WTC11 (cell line): ENCODE measurements around the gene XCL1. TPM values are rescaled to one million over a fixed set of nuclear protein-coding genes. Genes with fewer than 3 reads are reported as not detected.

ENCODE experiments used
- ATAC-seq: fragments of 200-7000 bp; cut with Tn5 transposase; 2 replicates; pipeline ENCODE4 v1.10.0; 2021; ENCODE audit warnings: mild to moderate bottlenecking, moderate library complexity
- CTCF ChIA-PET: fragments of 300-600 bp; sonication (Branson Sonifier 250); formaldehyde crosslinking; loops from one replicate; lab custom pipeline; 2021; ENCODE audit warnings: antibody characterized with exemption; lab: Charles Lee
- POLR2A ChIA-PET: fragments of 350-600 bp; sonication (Branson Sonifier 250); formaldehyde crosslinking; loops from one replicate; lab custom pipeline; 2021; ENCODE audit warnings: antibody characterized with exemption; lab: Charles Lee
- DNase-seq: peaks from one replicate; pipeline ENCODE4 v3.0.0; 2021; ENCODE audit warnings: low spot score
- H3K27ac Mint-ChIP-seq: 2 replicates; pipeline ENCODE4 v1.8.0; 2021; ENCODE audit warnings: mixed read lengths
- H3K27me3 Mint-ChIP-seq: 2 replicates; pipeline ENCODE4 v1.8.0; 2021; ENCODE audit warnings: low read depth, mild to moderate bottlenecking, moderate library complexity, mixed read lengths
- H3K36me3 Mint-ChIP-seq: 2 replicates; pipeline ENCODE4 v1.8.0; 2021; ENCODE audit warnings: mixed read lengths
- H3K4me1 Mint-ChIP-seq: 2 replicates; pipeline ENCODE4 v1.8.0; 2022; ENCODE audit warnings: mixed read lengths
- H3K4me3 Mint-ChIP-seq: 2 replicates; pipeline ENCODE4 v1.8.0; 2021; ENCODE audit warnings: mild to moderate bottlenecking, moderate library complexity, mixed read lengths
- H3K9me3 Mint-ChIP-seq: 2 replicates; pipeline ENCODE4 v1.8.0; 2021; ENCODE audit warnings: mixed read lengths
- CBFB ChIP-seq: sonication (generic); formaldehyde crosslinking; IDR thresholded peaks from 2 replicates; pipeline ENCODE4 v1.8.1; 2022; ENCODE audit warnings: mild to moderate bottlenecking, low read depth, missing genetic modification reagents
- CREB1 ChIP-seq: sonication (generic); formaldehyde crosslinking; IDR thresholded peaks from 2 replicates; pipeline ENCODE4 v1.8.0; 2023; ENCODE audit warnings: mild to moderate bottlenecking, missing genetic modification reagents
- CREM ChIP-seq: sonication (generic); formaldehyde crosslinking; IDR thresholded peaks from 2 replicates; pipeline ENCODE4 v1.8.1; 2022; ENCODE audit warnings: mild to moderate bottlenecking, missing genetic modification reagents, moderate library complexity
- EMX1 ChIP-seq: fragments of 250-450 bp; sonication (Bioruptor Pico); IDR thresholded peaks from 2 replicates; pipeline ENCODE4 v1.8.0; 2021; ENCODE audit warnings: mild to moderate bottlenecking
- ETV6 ChIP-seq: sonication (generic); formaldehyde crosslinking; IDR thresholded peaks from 2 replicates; pipeline ENCODE4 v1.8.1; 2022; ENCODE audit warnings: mild to moderate bottlenecking, missing genetic modification reagents
- FOXJ3 ChIP-seq: sonication (generic); formaldehyde crosslinking; IDR thresholded peaks from 2 replicates; pipeline ENCODE4 v1.9.0; 2021; ENCODE audit warnings: missing genetic modification reagents, mild to moderate bottlenecking, borderline replicate concordance
- FOXP1 ChIP-seq: sonication (generic); formaldehyde crosslinking; IDR thresholded peaks from 2 replicates; pipeline ENCODE4 v1.8.0; 2022; ENCODE audit warnings: missing genetic modification reagents, mild to moderate bottlenecking, moderate library complexity, borderline replicate concordance
- HMGA2 ChIP-seq: fragments of 250-450 bp; sonication (Bioruptor Pico); IDR thresholded peaks from 2 replicates; pipeline ENCODE4 v1.4.0; 2021; ENCODE audit warnings: mild to moderate bottlenecking, moderate library complexity
- IRF2 ChIP-seq: sonication (generic); formaldehyde crosslinking; IDR thresholded peaks from 2 replicates; pipeline ENCODE4 v1.8.0; 2022; ENCODE audit warnings: low read depth, missing genetic modification reagents, borderline replicate concordance
- JAZF1 ChIP-seq: fragments of 250-450 bp; sonication (Bioruptor Pico); IDR thresholded peaks from 2 replicates; pipeline ENCODE4 v1.9.0; 2021; ENCODE audit warnings: moderate library complexity, mild to moderate bottlenecking, inconsistent platforms
- NFYB ChIP-seq: sonication (generic); formaldehyde crosslinking; conservative IDR thresholded peaks from 2 replicates; pipeline ENCODE4 v1.8.0; 2022; ENCODE audit warnings: low read depth, missing genetic modification reagents
- PRDM15 ChIP-seq: sonication (generic); formaldehyde crosslinking; IDR thresholded peaks from 2 replicates; pipeline ENCODE4 v1.8.0; 2022; ENCODE audit warnings: missing genetic modification reagents
- ZBTB21 ChIP-seq: sonication (generic); formaldehyde crosslinking; IDR thresholded peaks from 2 replicates; pipeline ENCODE4 v1.8.1; 2023; ENCODE audit warnings: mild to moderate bottlenecking, missing genetic modification reagents, borderline replicate concordance
- ZNF281 ChIP-seq: sonication (generic); formaldehyde crosslinking; IDR thresholded peaks from 2 replicates; pipeline ENCODE4 v1.8.0; 2023; ENCODE audit warnings: mild to moderate bottlenecking, missing genetic modification reagents
- ZNF317 ChIP-seq: sonication (generic); formaldehyde crosslinking; IDR thresholded peaks from 2 replicates; pipeline ENCODE4 v1.8.1; 2023; ENCODE audit warnings: low read depth, mild to moderate bottlenecking, moderate library complexity, missing genetic modification reagents, borderline replicate concordance
- total RNA-seq: library from RNA; stranded (reverse); gene quantifications from 3 replicates; pipeline ENCODE4 v1.2.3, GENCODE V29; 2021
- TF ChIP-seq, protein P1 (sequence below): sonication (generic); formaldehyde crosslinking; IDR thresholded peaks from 2 replicates; pipeline ENCODE4 v1.8.0; 2022; ENCODE audit warnings: mild to moderate bottlenecking, missing genetic modification reagents
- TF ChIP-seq, protein P2 (sequence below): sonication (generic); formaldehyde crosslinking; IDR thresholded peaks from 2 replicates; pipeline ENCODE4 v1.8.0; 2022; ENCODE audit warnings: mild to moderate bottlenecking, missing genetic modification reagents
- TF ChIP-seq, protein P3 (sequence below): sonication (generic); formaldehyde crosslinking; IDR thresholded peaks from 2 replicates; pipeline ENCODE4 v1.8.1; 2022; ENCODE audit warnings: missing genetic modification reagents, borderline replicate concordance
- TF ChIP-seq, protein P4 (sequence below): sonication (generic); formaldehyde crosslinking; IDR thresholded peaks from 2 replicates; pipeline ENCODE4 v1.8.1; 2023; ENCODE audit warnings: mild to moderate bottlenecking, missing genetic modification reagents, moderate library complexity
- TF ChIP-seq, protein P5 (sequence below): sonication (generic); formaldehyde crosslinking; IDR thresholded peaks from 2 replicates; pipeline ENCODE4 v1.8.1; 2022; ENCODE audit warnings: low read depth, missing genetic modification reagents, borderline replicate concordance
- TF ChIP-seq, protein P6 (sequence below): sonication (generic); formaldehyde crosslinking; IDR thresholded peaks from 2 replicates; pipeline ENCODE4 v1.8.1; 2023; ENCODE audit warnings: mild to moderate bottlenecking, missing genetic modification reagents

Gene XCL1
- total RNA-seq, 1 experiment from 2014 or later = 1.1 TPM

DNA sequence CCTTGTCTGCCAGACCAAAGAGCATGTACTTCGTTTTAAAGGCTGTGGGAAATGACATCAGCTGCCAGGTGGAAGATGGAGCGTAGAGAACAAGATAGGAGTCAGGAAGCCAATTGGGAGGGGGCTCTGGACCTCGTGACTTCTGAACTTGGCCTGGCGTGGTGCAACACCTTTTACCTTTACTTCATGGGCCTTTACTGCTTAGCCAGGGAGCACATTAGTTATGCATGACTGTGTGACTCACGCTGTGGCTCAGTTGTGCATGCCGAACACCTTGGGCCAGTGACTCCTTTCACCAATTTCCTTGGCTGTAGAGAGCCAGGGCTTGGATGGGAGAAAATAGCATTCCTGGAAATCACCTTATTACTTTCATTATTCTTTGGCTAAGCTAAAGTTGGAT, 7.2 kb downstream of the XCL1 start:
- ChIA-PET POLR2A (no interaction called here), CTCF (interaction anchor here (2.1 kb wide), 1 partner anchor 20 kb away, joined by 6 read pairs; no protein-coding TSS in a partner anchor)
- DNase-seq = no peak
- no peak overlapping the region for H3K4me3 Mint-ChIP-seq
- H3K27me3 Mint-ChIP-seq = no peaks in the 10 kb centered on the region
- peaks cover 6% of the 10 kb centered on the region; the same call in 1 of the 2 replicates for H3K4me1 Mint-ChIP-seq
- no peak overlapping the region for H3K27ac Mint-ChIP-seq
- ATAC-seq = no peak
- TF ChIP-seq CREB1 (CRISPR knock-in tag) (no peak), PRDM15 (CRISPR knock-in tag) (no peak), ETV6 (CRISPR knock-in tag) (no peak), ZNF281 (CRISPR knock-in tag) (no peak), ZBTB21 (CRISPR knock-in tag) (no peak), HMGA2 (CRISPR knock-in tag) (no peak), JAZF1 (CRISPR knock-in tag) (no peak), CBFB (CRISPR knock-in tag) (no peak), EMX1 (CRISPR knock-in tag) (no peak), CREM (CRISPR knock-in tag) (no peak), FOXJ3 (CRISPR knock-in tag) (no peak)
- TF ChIP-seq, protein P1, sequence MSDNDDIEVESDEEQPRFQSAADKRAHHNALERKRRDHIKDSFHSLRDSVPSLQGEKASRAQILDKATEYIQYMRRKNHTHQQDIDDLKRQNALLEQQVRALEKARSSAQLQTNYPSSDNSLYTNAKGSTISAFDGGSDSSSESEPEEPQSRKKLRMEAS = no peak
- TF ChIP-seq, protein P2, sequence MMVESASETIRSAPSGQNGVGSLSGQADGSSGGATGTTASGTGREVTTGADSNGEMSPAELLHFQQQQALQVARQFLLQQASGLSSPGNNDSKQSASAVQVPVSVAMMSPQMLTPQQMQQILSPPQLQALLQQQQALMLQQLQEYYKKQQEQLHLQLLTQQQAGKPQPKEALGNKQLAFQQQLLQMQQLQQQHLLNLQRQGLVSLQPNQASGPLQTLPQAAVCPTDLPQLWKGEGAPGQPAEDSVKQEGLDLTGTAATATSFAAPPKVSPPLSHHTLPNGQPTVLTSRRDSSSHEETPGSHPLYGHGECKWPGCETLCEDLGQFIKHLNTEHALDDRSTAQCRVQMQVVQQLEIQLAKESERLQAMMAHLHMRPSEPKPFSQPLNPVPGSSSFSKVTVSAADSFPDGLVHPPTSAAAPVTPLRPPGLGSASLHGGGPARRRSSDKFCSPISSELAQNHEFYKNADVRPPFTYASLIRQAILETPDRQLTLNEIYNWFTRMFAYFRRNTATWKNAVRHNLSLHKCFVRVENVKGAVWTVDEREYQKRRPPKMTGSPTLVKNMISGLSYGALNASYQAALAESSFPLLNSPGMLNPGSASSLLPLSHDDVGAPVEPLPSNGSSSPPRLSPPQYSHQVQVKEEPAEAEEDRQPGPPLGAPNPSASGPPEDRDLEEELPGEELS = no peak
- no peaks in the 10 kb centered on the region for H3K36me3 Mint-ChIP-seq
- H3K9me3 Mint-ChIP-seq = peaks cover 9% of the 10 kb centered on the region

- no peaks in the 10 kb centered on the region for H3K27me3 Mint-ChIP-seq
- no peak overlapping the region for H3K27ac Mint-ChIP-seq
- H3K36me3 Mint-ChIP-seq = no peaks in the 10 kb centered on the region
- ChIA-PET POLR2A (no interaction called here), CTCF (no interaction called here)
- H3K4me1 Mint-ChIP-seq = peaks cover 6% of the 10 kb centered on the region; the same call in 1 of the 2 replicates
- peaks cover 9% of the 10 kb centered on the region for H3K9me3 Mint-ChIP-seq
- H3K4me3 Mint-ChIP-seq = no peak overlapping the region
- ATAC-seq (no peak), DNase-seq (no peak)
- TF ChIP-seq NFYB (CRISPR knock-in tag) (no peak), ZNF317 (no peak), IRF2 (CRISPR knock-in tag) (no peak), FOXJ3 (CRISPR knock-in tag) (no peak), HMGA2 (CRISPR knock-in tag) (no peak), FOXP1 (CRISPR knock-in tag) (no peak)
- TF ChIP-seq, protein P3, sequence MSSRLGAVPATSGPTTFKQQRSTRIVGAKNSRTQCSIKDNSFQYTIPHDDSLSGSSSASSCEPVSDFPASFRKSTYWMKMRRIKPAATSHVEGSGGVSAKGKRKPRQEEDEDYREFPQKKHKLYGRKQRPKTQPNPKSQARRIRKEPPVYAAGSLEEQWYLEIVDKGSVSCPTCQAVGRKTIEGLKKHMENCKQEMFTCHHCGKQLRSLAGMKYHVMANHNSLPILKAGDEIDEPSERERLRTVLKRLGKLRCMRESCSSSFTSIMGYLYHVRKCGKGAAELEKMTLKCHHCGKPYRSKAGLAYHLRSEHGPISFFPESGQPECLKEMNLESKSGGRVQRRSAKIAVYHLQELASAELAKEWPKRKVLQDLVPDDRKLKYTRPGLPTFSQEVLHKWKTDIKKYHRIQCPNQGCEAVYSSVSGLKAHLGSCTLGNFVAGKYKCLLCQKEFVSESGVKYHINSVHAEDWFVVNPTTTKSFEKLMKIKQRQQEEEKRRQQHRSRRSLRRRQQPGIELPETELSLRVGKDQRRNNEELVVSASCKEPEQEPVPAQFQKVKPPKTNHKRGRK (CRISPR knock-in tag) = no peak
- TF ChIP-seq, protein P4, sequence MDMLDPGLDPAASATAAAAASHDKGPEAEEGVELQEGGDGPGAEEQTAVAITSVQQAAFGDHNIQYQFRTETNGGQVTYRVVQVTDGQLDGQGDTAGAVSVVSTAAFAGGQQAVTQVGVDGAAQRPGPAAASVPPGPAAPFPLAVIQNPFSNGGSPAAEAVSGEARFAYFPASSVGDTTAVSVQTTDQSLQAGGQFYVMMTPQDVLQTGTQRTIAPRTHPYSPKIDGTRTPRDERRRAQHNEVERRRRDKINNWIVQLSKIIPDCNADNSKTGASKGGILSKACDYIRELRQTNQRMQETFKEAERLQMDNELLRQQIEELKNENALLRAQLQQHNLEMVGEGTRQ (CRISPR knock-in tag) = no peak
- TF ChIP-seq, protein P5, sequence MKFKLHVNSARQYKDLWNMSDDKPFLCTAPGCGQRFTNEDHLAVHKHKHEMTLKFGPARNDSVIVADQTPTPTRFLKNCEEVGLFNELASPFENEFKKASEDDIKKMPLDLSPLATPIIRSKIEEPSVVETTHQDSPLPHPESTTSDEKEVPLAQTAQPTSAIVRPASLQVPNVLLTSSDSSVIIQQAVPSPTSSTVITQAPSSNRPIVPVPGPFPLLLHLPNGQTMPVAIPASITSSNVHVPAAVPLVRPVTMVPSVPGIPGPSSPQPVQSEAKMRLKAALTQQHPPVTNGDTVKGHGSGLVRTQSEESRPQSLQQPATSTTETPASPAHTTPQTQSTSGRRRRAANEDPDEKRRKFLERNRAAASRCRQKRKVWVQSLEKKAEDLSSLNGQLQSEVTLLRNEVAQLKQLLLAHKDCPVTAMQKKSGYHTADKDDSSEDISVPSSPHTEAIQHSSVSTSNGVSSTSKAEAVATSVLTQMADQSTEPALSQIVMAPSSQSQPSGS (CRISPR knock-in tag) = no peak
- TF ChIP-seq, protein P6, sequence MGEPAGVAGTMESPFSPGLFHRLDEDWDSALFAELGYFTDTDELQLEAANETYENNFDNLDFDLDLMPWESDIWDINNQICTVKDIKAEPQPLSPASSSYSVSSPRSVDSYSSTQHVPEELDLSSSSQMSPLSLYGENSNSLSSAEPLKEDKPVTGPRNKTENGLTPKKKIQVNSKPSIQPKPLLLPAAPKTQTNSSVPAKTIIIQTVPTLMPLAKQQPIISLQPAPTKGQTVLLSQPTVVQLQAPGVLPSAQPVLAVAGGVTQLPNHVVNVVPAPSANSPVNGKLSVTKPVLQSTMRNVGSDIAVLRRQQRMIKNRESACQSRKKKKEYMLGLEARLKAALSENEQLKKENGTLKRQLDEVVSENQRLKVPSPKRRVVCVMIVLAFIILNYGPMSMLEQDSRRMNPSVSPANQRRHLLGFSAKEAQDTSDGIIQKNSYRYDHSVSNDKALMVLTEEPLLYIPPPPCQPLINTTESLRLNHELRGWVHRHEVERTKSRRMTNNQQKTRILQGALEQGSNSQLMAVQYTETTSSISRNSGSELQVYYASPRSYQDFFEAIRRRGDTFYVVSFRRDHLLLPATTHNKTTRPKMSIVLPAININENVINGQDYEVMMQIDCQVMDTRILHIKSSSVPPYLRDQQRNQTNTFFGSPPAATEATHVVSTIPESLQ (CRISPR knock-in tag) = no peak
Observed at GRCh38 chr1:168585191-168585590, 8.8 kb downstream of the XCL1 start.
